Measurements from ENCODE around the gene HIVEP1. TPM values are rescaled to one million over a fixed set of nuclear protein-coding genes. Genes with fewer than 3 reads are reported as not detected.
A peak's percentile ranks its signal among the peaks of the same experiment; 100 is the strongest.

The HIVEP1 gene
- total RNA-seq, 1 experiment from 2014 or later: 24.3 TPM

DNA sequence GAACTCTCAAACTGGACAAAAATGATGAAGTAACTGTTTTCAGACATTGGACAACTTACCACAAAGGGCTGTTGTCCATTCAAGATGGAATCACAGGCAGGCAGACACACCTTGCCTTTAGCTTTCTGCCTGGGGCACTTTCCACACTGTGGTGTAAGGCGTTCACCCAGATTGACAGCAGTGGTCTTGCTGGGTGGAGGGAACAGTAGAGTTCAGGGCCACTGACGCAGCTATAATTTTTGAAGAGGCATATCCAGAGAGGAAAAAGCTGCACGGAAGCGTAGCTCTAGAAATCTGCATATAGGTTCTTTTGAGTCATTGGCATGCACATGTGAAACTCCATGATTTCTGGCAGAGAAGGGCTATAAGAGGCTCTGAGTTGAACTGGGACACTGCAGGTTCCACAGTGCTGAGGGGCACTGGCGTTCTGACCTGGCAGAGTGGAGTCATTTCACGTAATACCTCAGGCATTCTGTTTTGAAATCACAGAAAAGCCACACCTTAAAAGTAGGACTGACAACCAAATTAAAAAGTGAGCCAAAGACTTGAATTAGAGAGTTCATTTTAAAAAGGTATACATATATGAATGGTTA is 173.1 kb downstream of the HIVEP1 start (continued):
- TF ChIP-seq, protein P1, sequence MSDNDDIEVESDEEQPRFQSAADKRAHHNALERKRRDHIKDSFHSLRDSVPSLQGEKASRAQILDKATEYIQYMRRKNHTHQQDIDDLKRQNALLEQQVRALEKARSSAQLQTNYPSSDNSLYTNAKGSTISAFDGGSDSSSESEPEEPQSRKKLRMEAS (CRISPR knock-in tag; IDR thresholded peaks at IDR 0.05): no peak
- TF ChIP-seq, protein P2, sequence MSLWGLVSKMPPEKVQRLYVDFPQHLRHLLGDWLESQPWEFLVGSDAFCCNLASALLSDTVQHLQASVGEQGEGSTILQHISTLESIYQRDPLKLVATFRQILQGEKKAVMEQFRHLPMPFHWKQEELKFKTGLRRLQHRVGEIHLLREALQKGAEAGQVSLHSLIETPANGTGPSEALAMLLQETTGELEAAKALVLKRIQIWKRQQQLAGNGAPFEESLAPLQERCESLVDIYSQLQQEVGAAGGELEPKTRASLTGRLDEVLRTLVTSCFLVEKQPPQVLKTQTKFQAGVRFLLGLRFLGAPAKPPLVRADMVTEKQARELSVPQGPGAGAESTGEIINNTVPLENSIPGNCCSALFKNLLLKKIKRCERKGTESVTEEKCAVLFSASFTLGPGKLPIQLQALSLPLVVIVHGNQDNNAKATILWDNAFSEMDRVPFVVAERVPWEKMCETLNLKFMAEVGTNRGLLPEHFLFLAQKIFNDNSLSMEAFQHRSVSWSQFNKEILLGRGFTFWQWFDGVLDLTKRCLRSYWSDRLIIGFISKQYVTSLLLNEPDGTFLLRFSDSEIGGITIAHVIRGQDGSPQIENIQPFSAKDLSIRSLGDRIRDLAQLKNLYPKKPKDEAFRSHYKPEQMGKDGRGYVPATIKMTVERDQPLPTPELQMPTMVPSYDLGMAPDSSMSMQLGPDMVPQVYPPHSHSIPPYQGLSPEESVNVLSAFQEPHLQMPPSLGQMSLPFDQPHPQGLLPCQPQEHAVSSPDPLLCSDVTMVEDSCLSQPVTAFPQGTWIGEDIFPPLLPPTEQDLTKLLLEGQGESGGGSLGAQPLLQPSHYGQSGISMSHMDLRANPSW (CRISPR knock-in tag; conservative IDR thresholded peaks at IDR 0.05; ENCODE audit: low read depth): no peak
- TF ChIP-seq NR2C2 (CRISPR knock-in tag; IDR thresholded peaks at IDR 0.05): no peak
- TF ChIP-seq TEAD1 (CRISPR knock-in tag; IDR thresholded peaks at IDR 0.05): no peak
- no peak for TF ChIP-seq NFE2L1 (CRISPR knock-in tag; IDR thresholded peaks at IDR 0.05)
- TF ChIP-seq, protein P3, sequence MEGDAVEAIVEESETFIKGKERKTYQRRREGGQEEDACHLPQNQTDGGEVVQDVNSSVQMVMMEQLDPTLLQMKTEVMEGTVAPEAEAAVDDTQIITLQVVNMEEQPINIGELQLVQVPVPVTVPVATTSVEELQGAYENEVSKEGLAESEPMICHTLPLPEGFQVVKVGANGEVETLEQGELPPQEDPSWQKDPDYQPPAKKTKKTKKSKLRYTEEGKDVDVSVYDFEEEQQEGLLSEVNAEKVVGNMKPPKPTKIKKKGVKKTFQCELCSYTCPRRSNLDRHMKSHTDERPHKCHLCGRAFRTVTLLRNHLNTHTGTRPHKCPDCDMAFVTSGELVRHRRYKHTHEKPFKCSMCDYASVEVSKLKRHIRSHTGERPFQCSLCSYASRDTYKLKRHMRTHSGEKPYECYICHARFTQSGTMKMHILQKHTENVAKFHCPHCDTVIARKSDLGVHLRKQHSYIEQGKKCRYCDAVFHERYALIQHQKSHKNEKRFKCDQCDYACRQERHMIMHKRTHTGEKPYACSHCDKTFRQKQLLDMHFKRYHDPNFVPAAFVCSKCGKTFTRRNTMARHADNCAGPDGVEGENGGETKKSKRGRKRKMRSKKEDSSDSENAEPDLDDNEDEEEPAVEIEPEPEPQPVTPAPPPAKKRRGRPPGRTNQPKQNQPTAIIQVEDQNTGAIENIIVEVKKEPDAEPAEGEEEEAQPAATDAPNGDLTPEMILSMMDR (IDR thresholded peaks at IDR 0.05): no peak

DNA sequence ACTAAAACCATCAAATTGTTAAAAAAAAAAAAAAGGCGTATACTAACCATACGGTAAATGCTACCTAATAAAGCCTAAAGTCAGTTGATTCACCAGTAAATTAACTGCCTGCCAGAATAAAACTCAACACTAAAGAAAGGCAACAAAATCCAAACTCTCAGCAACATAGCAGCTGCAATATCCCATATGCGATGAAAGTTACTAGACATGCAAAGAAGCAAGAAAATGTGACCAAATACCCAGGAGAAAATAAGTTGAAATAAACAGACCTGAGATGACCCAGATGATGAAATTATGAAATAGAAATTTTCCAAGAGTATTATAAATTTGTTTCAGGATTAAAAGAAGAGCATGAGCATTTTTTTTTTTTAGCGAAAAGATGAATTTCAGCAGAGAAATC is 174.4 kb downstream of the HIVEP1 start:
- ChIA-PET CTCF (no interaction called here), POLR2A (no interaction called here)
- H3K36me3 Mint-ChIP-seq: no peaks in the 10 kb centered on the region
- no peaks in the 10 kb centered on the region for H3K9me3 Mint-ChIP-seq
- no peak for DNase-seq (ENCODE audit: low spot score)
- H3K4me1 Mint-ChIP-seq: peaks cover 6% of the 10 kb centered on the region; the same call in 1 of the 2 replicates
- H3K27ac Mint-ChIP-seq: no peak overlapping the region
- no peaks in the 10 kb centered on the region for H3K27me3 Mint-ChIP-seq (ENCODE audit: low read depth)
- TF ChIP-seq JUN (CRISPR knock-in tag; IDR thresholded peaks at IDR 0.05) (no peak), ZNF423 (CRISPR knock-in tag; IDR thresholded peaks at IDR 0.05) (no peak)
- TF ChIP-seq, protein P4, sequence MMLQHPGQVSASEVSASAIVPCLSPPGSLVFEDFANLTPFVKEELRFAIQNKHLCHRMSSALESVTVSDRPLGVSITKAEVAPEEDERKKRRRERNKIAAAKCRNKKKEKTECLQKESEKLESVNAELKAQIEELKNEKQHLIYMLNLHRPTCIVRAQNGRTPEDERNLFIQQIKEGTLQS (CRISPR knock-in tag; conservative IDR thresholded peaks at IDR 0.05): no peak
- no peak for ATAC-seq
- no peak overlapping the region for H3K4me3 Mint-ChIP-seq

DNA sequence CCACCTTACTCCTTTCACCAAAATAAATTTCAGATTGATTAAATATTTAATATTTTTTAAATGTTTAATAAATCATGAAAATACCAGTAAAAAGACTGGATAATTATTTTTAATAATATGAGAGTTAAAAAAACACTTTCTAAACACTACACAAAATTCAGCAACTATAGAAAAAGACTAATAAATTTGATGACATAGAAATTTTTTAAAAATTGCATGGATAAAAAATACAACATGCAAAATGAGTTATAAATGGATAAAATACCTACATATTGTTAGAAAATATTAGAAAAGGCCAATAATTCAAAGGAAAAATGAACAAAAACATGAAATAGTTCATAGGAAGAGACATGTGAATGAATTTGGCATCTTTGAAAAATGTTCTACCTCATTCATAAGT is 177.0 kb downstream of the HIVEP1 start:
- H3K9me3 Mint-ChIP-seq: no peaks in the 10 kb centered on the region
- POLR2A ChIA-PET: no interaction called here
- no peak for DNase-seq (ENCODE audit: low spot score)
- no peaks in the 10 kb centered on the region for H3K27me3 Mint-ChIP-seq (ENCODE audit: low read depth)
- ATAC-seq: no peak
- no peak overlapping the region for H3K27ac Mint-ChIP-seq
- H3K36me3 Mint-ChIP-seq: no peaks in the 10 kb centered on the region
- no peak overlapping the region for H3K4me3 Mint-ChIP-seq
- H3K4me1 Mint-ChIP-seq: peaks cover 6% of the 10 kb centered on the region; the same call in 1 of the 2 replicates
- TF ChIP-seq CREB1 (CRISPR knock-in tag; IDR thresholded peaks at IDR 0.05) (no peak), NFE2L1 (CRISPR knock-in tag; IDR thresholded peaks at IDR 0.05) (no peak), JAZF1 (CRISPR knock-in tag; IDR thresholded peaks at IDR 0.05) (no peak), HMGA2 (CRISPR knock-in tag; IDR thresholded peaks at IDR 0.05) (peak; percentile 77)
- TF ChIP-seq, protein P5, sequence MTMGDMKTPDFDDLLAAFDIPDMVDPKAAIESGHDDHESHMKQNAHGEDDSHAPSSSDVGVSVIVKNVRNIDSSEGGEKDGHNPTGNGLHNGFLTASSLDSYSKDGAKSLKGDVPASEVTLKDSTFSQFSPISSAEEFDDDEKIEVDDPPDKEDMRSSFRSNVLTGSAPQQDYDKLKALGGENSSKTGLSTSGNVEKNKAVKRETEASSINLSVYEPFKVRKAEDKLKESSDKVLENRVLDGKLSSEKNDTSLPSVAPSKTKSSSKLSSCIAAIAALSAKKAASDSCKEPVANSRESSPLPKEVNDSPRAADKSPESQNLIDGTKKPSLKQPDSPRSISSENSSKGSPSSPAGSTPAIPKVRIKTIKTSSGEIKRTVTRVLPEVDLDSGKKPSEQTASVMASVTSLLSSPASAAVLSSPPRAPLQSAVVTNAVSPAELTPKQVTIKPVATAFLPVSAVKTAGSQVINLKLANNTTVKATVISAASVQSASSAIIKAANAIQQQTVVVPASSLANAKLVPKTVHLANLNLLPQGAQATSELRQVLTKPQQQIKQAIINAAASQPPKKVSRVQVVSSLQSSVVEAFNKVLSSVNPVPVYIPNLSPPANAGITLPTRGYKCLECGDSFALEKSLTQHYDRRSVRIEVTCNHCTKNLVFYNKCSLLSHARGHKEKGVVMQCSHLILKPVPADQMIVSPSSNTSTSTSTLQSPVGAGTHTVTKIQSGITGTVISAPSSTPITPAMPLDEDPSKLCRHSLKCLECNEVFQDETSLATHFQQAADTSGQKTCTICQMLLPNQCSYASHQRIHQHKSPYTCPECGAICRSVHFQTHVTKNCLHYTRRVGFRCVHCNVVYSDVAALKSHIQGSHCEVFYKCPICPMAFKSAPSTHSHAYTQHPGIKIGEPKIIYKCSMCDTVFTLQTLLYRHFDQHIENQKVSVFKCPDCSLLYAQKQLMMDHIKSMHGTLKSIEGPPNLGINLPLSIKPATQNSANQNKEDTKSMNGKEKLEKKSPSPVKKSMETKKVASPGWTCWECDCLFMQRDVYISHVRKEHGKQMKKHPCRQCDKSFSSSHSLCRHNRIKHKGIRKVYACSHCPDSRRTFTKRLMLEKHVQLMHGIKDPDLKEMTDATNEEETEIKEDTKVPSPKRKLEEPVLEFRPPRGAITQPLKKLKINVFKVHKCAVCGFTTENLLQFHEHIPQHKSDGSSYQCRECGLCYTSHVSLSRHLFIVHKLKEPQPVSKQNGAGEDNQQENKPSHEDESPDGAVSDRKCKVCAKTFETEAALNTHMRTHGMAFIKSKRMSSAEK (CRISPR knock-in tag; IDR thresholded peaks at IDR 0.05; ENCODE audit: borderline replicate concordance): no peak
- TF ChIP-seq, protein P6, sequence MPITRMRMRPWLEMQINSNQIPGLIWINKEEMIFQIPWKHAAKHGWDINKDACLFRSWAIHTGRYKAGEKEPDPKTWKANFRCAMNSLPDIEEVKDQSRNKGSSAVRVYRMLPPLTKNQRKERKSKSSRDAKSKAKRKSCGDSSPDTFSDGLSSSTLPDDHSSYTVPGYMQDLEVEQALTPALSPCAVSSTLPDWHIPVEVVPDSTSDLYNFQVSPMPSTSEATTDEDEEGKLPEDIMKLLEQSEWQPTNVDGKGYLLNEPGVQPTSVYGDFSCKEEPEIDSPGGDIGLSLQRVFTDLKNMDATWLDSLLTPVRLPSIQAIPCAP (CRISPR knock-in tag; IDR thresholded peaks at IDR 0.05): no peak
- TF ChIP-seq, protein P7, sequence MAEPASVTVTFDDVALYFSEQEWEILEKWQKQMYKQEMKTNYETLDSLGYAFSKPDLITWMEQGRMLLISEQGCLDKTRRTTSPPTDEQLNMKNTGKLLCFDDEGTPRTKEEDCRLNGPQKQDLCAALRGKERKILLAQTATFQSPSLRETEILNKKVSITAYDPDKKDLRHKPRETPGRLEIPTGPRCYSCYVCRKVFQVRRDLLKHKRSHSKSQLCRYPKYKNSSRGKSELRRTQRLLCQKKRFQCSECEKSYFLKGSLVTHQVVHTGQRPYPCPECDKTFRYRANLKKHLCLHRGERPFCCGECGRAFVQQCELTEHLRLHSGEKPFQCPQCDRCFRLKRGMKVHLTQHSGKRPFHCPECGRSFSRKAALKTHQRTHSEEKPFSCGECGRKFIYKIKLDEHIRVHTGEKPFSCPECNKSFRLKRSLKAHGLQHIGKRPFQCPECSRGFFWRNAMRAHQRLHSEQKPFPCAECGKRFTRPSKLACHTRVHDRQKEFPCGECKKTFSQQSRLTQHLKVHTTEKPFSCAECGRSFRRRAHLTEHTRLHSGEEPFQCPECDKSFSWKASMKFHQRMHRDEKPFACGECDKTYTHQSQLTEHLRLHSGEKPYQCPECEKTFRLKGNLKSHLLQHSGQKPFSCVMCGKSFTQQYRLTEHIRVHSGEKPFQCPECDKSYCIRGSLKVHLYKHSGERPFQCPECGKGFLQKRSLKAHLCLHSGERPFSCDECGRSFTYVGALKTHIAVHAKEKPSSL (CRISPR knock-in tag; conservative IDR thresholded peaks at IDR 0.05): no peak
- TF ChIP-seq, protein P8, sequence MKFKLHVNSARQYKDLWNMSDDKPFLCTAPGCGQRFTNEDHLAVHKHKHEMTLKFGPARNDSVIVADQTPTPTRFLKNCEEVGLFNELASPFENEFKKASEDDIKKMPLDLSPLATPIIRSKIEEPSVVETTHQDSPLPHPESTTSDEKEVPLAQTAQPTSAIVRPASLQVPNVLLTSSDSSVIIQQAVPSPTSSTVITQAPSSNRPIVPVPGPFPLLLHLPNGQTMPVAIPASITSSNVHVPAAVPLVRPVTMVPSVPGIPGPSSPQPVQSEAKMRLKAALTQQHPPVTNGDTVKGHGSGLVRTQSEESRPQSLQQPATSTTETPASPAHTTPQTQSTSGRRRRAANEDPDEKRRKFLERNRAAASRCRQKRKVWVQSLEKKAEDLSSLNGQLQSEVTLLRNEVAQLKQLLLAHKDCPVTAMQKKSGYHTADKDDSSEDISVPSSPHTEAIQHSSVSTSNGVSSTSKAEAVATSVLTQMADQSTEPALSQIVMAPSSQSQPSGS (CRISPR knock-in tag; IDR thresholded peaks at IDR 0.05; ENCODE audit: borderline replicate concordance, low read depth): no peak
- CTCF ChIA-PET: no interaction called here

Measured in WTC11 (cell line).